ENCODE data around the gene SLC45A3.

Gene SLC45A3

DNA sequence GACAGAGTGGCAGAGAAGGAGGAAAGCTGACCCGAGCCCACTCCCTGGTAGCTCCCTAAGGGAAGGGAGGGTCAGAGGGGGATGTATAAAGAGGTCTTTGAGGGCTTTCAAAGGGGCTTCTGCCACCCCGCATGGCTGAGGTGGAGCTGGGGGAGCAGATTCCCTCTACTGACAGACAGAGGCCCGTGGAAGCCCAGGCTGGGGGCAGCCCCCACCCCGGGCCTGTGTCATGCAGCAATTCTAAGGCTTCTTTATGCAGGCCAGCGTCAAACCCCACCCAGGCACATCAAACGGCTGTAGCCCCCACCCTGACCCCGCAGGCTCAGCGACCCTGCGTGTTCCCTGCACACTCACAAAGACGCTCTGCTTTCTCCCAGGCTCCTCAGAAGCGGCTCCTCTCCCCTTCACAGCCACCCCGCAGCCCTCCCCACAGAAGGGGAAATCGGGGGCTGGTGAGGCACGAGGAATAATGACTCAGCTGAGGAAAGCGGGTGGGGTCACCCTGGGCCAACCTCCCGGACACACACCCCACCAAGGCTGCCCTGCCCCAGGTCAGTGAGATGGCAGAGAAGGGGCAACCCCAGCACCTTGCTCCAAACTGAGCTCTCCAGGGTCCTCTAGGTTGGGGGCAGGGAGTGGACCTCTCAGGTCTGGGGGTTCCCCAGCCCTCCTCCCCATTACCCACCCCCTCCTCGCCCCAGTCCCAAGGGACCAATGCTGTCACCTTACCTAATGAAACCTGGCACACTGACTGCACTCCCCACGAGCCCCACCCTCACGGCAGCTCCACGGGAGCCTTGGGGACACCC lies 10.8 kb downstream of the SLC45A3 start:
- DNase-seq (ENCODE audit: low read depth in 4 of 4, low spot score in 1 of 4), result no peak

DNA sequence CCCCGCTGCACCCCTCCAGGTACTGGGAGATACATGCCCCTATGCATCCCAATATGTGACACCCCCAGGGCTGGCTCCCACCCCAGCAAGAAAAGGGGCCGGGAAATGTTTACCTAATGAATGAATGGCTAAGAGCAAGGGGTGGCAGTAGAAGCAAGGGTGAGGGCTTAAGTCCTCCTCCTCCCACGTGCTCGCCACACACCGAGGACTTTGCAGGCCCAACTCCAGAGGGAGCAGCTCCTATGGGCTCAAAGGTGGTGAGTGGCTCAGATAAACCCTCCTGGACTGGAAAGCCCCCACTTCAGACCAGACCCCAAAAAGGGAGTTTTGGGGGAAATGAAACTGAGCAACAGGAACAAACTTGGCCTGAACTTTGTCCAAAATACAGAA lies 11.4 kb downstream of the SLC45A3 start:
- DNase-seq (ENCODE audit: low read depth in 4 of 4, low spot score in 1 of 4), result no peak

DNA sequence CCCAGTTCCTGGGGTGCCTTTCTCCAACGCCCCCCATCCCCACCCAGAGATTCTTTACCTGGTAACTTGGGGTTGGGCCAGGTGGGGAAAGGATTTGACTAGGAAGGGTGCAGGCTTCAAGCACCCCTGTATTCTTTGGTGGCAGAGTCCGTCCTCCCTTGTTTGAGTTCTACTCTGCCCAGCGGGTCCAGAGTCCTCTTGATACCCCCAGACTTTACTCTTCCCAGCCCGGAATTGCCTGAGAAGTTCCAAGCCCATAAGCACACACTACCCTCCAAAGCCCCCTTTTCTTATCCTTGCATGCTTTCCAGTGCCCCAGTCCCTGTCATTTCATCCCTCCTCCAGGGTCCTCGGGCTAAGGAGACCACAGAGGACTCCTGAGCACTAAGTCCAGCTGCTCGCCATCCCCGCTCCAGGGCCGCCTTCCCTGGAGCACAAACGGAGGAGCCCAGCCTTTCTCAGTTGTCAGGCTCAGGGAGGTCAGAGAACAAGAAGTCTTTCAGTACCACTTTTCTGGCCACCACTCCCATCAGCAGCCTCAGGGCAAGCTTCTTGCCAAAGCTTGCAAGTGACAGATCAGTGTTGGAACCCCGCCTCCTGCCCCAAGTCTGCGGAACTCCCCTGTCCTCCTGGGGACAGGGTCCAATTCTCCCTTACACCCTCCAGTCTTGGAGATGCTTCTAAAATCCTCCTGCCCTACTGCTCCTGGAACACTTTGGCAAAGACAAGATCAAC lies 12.2 kb downstream of the SLC45A3 start:
- DNase-seq (ENCODE audit: low read depth in 4 of 4, low spot score in 1 of 4), result no peak

GRCh38 chr1:205666372-205667166 lies 13.7 kb downstream of the SLC45A3 start:
- DNase-seq (ENCODE audit: low read depth in 4 of 4, low spot score in 1 of 4), result no peak

- DNase-seq (ENCODE audit: low read depth in 4 of 4, low spot score in 1 of 4), result no peak
These were observed 14.9 kb downstream of the SLC45A3 start for GRCh38 chr1:205665201-205666045.

GRCh38 chr1:205664399-205665017 lies 15.8 kb downstream of the SLC45A3 start:
- DNase-seq (ENCODE audit: low read depth in 4 of 4, low spot score in 1 of 4), result no peak

GRCh38 chr1:205663286-205663936 lies 16.9 kb downstream of the SLC45A3 start:
- DNase-seq (ENCODE audit: low read depth in 4 of 4, low spot score in 1 of 4), result no peak

GRCh38 chr1:205662791-205663190 lies 17.5 kb downstream of the SLC45A3 start:
- no peak for DNase-seq (ENCODE audit: low read depth in 4 of 4, low spot score in 1 of 4)

- DNase-seq (ENCODE audit: low read depth in 4 of 4, low spot score in 1 of 4), result no peak
These were observed 18.1 kb downstream of the SLC45A3 start for GRCh38 chr1:205662135-205662738.

- no peak for DNase-seq (ENCODE audit: low read depth in 4 of 4, low spot score in 1 of 4)
These were observed 18.7 kb downstream of the SLC45A3 start for GRCh38 chr1:205661429-205662134.

GRCh38 chr1:205660361-205660760 lies 19.9 kb downstream of the SLC45A3 start:
- no peak for DNase-seq (ENCODE audit: low read depth in 4 of 4, low spot score in 1 of 4)

- DNase-seq (ENCODE audit: low read depth in 4 of 4, low spot score in 1 of 4), result peak; percentile 50 to 69 (median 60)
These were observed 21.2 kb downstream of the SLC45A3 start for GRCh38 chr1:205658943-205659581.

GRCh38 chr1:205656236-205656635 lies 24.1 kb downstream of the SLC45A3 start:
- DNase-seq (ENCODE audit: low read depth in 4 of 4, low spot score in 1 of 4), result no peak

DNA sequence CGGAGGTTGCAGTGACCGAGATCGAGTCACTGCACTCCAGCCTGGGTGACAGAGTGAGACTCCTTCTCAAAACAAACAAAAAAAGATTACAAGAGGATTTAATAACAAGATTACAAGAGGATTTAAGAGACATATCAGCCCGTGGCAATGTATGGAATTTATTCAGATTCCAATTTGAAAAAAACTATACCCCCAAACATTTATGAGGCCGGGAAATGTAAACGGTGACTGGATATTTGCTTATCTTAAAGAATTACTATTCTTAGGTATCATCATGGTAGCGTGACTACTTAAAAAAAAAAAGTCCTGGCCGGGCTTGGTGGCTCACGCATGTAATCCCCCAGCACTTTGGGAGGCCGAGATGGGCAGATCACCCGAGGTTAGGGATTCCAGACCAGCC lies 27.3 kb downstream of the SLC45A3 start:
- no peak for DNase-seq (ENCODE audit: low read depth in 4 of 4, low spot score in 1 of 4)

DNA sequence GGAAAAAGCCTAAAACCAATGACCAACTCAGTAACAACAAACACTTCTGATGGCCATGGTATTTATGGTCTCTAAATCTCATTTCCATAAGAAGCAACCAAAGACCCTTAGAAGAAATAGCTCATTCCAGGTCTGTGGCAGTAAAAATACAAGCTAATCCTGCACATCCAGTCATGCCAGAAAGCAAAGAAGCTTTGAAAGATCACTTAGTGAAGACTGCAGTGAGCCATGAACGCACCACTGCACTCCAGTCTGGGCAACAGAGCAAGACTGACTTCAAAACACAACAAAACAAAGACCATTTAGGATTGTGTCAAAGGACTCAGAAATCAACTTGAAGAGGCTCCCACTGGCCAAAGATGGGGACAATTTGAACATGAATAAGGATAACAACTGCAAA lies 30.1 kb downstream of the SLC45A3 start:
- no peak for DNase-seq (ENCODE audit: low read depth in 4 of 4, low spot score in 1 of 4)

DNA sequence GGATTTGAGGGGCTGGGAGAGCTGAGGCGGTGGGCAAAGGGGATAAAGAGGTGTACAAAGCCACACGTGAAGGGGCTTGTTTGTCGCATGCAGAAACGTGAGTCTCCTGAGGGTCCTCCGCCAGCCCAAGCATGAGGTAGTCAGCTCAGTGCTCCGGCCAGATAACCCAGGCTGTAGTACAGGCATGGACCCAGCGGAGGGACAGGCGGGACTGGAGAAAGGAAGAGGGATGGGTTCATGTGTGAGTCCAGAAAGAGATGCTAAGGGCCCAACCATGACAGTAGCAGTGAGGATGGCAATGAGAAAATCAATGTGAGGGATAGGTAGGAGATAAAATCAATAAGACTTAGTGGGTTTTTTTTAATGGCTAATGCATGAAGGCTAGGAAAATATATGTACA lies 34.8 kb downstream of the SLC45A3 start:
- no peak for DNase-seq (ENCODE audit: low read depth in 4 of 4, low spot score in 1 of 4)

DNA sequence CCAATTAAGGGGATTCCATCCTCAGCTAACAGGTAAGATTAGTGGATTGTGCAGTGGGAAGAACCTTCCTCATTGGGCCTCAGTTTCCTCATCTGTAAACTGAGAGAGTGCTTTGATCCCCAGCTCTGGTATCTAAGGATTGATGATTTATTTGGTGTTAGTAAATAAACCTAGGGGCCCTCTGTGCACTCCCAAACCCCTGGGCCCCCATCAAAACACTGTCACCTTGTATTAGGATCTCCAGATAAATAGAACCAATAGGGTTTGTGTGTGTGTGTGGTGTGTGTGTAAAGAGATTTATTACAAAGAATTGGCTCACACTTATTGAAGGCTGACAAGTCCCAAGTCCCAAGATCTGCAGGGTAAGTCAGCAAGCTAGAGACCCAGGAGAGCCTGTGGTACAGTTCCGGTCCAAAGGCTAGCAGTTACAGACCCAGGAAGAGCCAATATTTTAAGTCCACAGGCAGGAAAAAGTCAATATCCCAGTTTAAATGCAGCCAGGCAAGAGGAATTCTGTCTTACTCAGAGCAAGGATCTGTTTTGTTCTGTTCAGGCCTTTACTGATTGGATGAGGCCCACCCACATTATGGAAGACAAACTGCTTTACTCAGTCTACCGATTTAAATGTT lies 37.5 kb downstream of the SLC45A3 start:
- no peak for DNase-seq (ENCODE audit: low read depth in 4 of 4, low spot score in 1 of 4)

- DNase-seq (ENCODE audit: low read depth in 4 of 4, low spot score in 1 of 4), result no peak
These were observed 40.7 kb downstream of the SLC45A3 start for GRCh38 chr1:205639567-205639966.
